ENCODE data around the gene KCTD5. TPM values are rescaled to one million over a fixed set of nuclear protein-coding genes. Genes with fewer than 3 reads are reported as not detected.

Gene KCTD5
- total and polyA plus RNA-seq, 10 of the 15 experiments (the other 5 are each of a cell fraction or from before 2014, with no cell fraction given), result 0.58 to 56.4 (median 37.3) TPM

DNA sequence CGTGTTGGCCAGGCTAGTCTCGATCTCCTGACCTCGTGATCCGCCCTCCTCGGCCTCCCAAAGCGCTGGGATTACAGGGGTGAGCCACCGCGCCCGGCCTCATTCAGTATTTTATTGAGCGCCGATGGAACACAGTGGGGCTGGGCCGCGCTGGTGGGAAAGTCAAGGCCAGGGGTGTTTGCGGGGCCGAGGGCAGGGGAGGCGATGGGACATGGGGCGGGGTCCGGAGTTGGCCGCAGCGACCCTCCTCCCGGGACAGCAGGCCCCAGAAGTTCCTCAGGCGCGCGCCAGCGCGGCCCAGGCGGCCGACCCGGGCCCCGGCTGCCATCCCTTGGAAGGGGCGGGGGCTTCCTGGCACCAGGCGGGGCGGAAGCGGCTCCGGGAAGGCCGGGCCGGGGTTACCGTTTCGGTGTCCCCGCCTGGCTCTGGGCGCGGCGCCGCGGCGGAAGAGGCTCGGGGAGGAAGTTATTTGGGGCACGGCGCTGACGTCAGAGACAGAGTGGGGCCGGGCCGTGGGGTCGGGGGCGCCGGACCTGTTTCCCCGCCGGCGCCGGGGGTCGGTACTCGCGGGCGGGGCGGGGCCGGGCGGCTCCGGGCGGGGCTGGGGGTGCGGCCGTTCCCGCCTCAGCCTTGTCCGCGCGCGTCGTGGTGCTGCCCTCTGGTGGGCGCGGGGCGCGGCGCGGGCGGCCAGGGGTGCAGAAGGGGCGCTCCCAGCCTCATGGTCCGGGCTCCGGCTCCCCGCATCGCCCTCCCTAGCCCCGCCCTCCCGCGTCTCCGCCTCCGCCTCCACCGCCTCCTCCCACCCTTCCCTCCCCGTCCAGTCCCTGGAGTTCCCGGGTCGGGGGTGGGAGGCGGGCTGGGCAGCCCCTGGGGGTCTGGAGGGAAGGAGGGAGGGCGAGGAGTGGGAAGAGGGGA is 38.7 kb downstream of the KCTD5 start (continued):
- TF ChIP-seq NBN (IDR thresholded peaks at IDR 0.05) (0 out of 2 replicates have a peak, but pooled peaks have one; percentile 40), MEF2A (IDR thresholded peaks at IDR 0.05; ENCODE audit: insufficient read depth, low read depth, low read length) (0 out of 2 replicates have a peak, but pooled peaks have one; percentile 34), IRF3 (IDR thresholded peaks at IDR 0.05) (no peak), RUNX3 (IDR thresholded peaks at IDR 0.05; ENCODE audit: low read length) (peak; percentile 43), NR2C2 (IDR thresholded peaks at IDR 0.05; ENCODE audit: borderline replicate concordance, control insufficient read depth, insufficient read length, low read depth) (no peak), ZNF384 (IDR thresholded peaks at IDR 0.05; ENCODE audit: borderline replicate concordance, low read depth, low read length) (no peak), CREB1 (IDR thresholded peaks at IDR 0.05; ENCODE audit: low read depth) (peak; percentile 96), NR2F1 (conservative IDR thresholded peaks at IDR 0.05) (peak; percentile 71), SPI1 (IDR thresholded peaks at IDR 0.05; ENCODE audit: borderline replicate concordance, insufficient read depth, low read depth, low read length) (no peak), CREM (IDR thresholded peaks at IDR 0.05; ENCODE audit: low read depth) (peak; percentile 98), RBBP5 (conservative IDR thresholded peaks at IDR 0.05) (no peak), ZSCAN29 (IDR thresholded peaks at IDR 0.05) (no peak), SKIL (IDR thresholded peaks at IDR 0.05; ENCODE audit: low read depth, poor library complexity, severe bottlenecking) (no peak), MYB (IDR thresholded peaks at IDR 0.05; ENCODE audit: borderline replicate concordance, low read depth, low read length) (no peak), SREBF2 (IDR thresholded peaks at IDR 0.05; ENCODE audit: low read length) (no peak), POLR2AphosphoS2 (IDR thresholded peaks at IDR 0.05; ENCODE audit: low read depth, low read length) (no peak), SIN3A (IDR thresholded peaks at IDR 0.05; ENCODE audit: low read depth, low read length) (peak; percentile 76), CBFB (IDR thresholded peaks at IDR 0.05; ENCODE audit: low read depth) (no peak), POLR2AphosphoS5 (IDR thresholded peaks at IDR 0.05; ENCODE audit: low read length) (no peak), FOXK2 (IDR thresholded peaks at IDR 0.05) (no peak), SMAD1 (IDR thresholded peaks at IDR 0.05; ENCODE audit: low read depth, partially characterized antibody) (no peak)
- TF ChIP-seq, protein P1, sequence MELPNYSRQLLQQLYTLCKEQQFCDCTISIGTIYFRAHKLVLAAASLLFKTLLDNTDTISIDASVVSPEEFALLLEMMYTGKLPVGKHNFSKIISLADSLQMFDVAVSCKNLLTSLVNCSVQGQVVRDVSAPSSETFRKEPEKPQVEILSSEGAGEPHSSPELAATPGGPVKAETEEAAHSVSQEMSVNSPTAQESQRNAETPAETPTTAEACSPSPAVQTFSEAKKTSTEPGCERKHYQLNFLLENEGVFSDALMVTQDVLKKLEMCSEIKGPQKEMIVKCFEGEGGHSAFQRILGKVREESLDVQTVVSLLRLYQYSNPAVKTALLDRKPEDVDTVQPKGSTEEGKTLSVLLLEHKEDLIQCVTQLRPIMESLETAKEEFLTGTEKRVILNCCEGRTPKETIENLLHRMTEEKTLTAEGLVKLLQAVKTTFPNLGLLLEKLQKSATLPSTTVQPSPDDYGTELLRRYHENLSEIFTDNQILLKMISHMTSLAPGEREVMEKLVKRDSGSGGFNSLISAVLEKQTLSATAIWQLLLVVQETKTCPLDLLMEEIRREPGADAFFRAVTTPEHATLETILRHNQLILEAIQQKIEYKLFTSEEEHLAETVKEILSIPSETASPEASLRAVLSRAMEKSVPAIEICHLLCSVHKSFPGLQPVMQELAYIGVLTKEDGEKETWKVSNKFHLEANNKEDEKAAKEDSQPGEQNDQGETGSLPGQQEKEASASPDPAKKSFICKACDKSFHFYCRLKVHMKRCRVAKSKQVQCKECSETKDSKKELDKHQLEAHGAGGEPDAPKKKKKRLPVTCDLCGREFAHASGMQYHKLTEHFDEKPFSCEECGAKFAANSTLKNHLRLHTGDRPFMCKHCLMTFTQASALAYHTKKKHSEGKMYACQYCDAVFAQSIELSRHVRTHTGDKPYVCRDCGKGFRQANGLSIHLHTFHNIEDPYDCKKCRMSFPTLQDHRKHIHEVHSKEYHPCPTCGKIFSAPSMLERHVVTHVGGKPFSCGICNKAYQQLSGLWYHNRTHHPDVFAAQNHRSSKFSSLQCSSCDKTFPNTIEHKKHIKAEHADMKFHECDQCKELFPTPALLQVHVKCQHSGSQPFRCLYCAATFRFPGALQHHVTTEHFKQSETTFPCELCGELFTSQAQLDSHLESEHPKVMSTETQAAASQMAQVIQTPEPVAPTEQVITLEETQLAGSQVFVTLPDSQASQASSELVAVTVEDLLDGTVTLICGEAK (IDR thresholded peaks at IDR 0.05; ENCODE audit: borderline replicate concordance), result peak; percentile 88
- TF ChIP-seq, protein P2, sequence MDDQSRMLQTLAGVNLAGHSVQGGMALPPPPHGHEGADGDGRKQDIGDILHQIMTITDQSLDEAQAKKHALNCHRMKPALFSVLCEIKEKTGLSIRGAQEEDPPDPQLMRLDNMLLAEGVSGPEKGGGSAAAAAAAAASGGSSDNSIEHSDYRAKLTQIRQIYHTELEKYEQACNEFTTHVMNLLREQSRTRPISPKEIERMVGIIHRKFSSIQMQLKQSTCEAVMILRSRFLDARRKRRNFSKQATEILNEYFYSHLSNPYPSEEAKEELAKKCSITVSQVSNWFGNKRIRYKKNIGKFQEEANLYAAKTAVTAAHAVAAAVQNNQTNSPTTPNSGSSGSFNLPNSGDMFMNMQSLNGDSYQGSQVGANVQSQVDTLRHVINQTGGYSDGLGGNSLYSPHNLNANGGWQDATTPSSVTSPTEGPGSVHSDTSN (IDR thresholded peaks at IDR 0.05; ENCODE audit: insufficient replicate concordance, low read depth, low read length), result no peak

Measured in GM12878 (cell line).